K562 (cell line): Measurements from ENCODE around the gene MSL3. TPM values are rescaled to one million over a fixed set of nuclear protein-coding genes. Genes with fewer than 3 reads are reported as not detected.

Source experiments
- ATAC-seq: fragments of 200-7000 bp; cut with Tn5 transposase; 3 replicates; pipeline ENCODE4 v1.9.1; 2020; ENCODE audit warnings: moderate library complexity
- BruUV-seq: library from RNA; stranded (reverse); fragments of 400-500 nt; replicated peaks from 2 replicates; lab custom pipeline; 2021; lab: Mats Ljungman, UMichigan
- CTCF ChIA-PET: fragments of 300-600 bp; formaldehyde crosslinking; extraction: SDS; loops from one replicate; lab custom pipeline; 2021; ENCODE audit warnings: low intra/inter-chr PET ratio; lab: Yijun Ruan, JAX
- POLR2A ChIA-PET: fragments of 300-600, 350-650 bp; sonication (Branson Sonifier 250); formaldehyde crosslinking; extraction: SDS; loops from one replicate; lab custom pipeline; 2021; ENCODE audit warnings: antibody characterized with exemption, inconsistent platforms; lab: Yijun Ruan, JAX
- DNase-seq, 4 experiments: peaks; one replicate each; pipeline versions ENCODE4 v3.0.0 to v3.0.0-alpha.2; 2011 to 2018; ENCODE audit warnings: low spot score in 3 of 4, mixed read lengths in 3 of 4; ENCODE audit errors: extremely low read depth in 1 of 4
- FAIRE-seq: peaks from 2 replicates; lab custom pipeline; 2011; peaks lifted over from hg19 to GRCh38; lab: Jason Lieb, UNC
- H2AFZ ChIP-seq: 2 replicates; pipeline ENCODE4 v1.6.0; 2011; ENCODE audit warnings: low read depth, low read length, control low read depth, inconsistent platforms
- H3K27ac ChIP-seq: fragments of 200-600 bp; 3 replicates; pipeline ENCODE4 v1.8.0; 2011; ENCODE audit warnings: low read depth, mild to moderate bottlenecking, control low read depth, inconsistent platforms, low read length, moderate library complexity, mixed read lengths; ENCODE audit errors: extremely low read depth
- H3K27me3 ChIP-seq, 2 experiments: fragments of 300-600 bp in 1 of 2; 2 replicates in 1 of 2; 3 replicates in 1 of 2; pipeline versions ENCODE4 v1.6.0 to v1.8.0; 2011; ENCODE audit warnings: inconsistent platforms in 2 of 2, low read length in 2 of 2, mild to moderate bottlenecking in 1 of 2, mixed read lengths in 1 of 2, moderate library complexity in 1 of 2; ENCODE audit not compliant: control insufficient read depth in 2 of 2, insufficient read depth in 2 of 2
- H3K36me3 ChIP-seq: fragments of 300-600 bp; 3 replicates; pipeline ENCODE4 v1.8.0; 2011; ENCODE audit warnings: mild to moderate bottlenecking, low read length, inconsistent platforms; ENCODE audit not compliant: control insufficient read depth, insufficient read depth
- H3K4me1 ChIP-seq, 2 experiments: fragments of 200-600 bp in 1 of 2; replicated peaks in 1 of 2; 2 replicates in 1 of 2; 3 replicates in 1 of 2; pipeline versions ENCODE4 v1.5.1 to v1.8.0; 2011; ENCODE audit warnings: inconsistent platforms in 2 of 2, low read length in 2 of 2, mild to moderate bottlenecking in 1 of 2, mixed read lengths in 1 of 2, moderate library complexity in 1 of 2; ENCODE audit not compliant: control insufficient read depth in 2 of 2, insufficient read depth in 2 of 2
- H3K4me2 ChIP-seq: 2 replicates; pipeline ENCODE4 v1.6.1; 2011; ENCODE audit warnings: low read length, control low read depth, inconsistent platforms, mixed read lengths; ENCODE audit not compliant: insufficient read depth
- H3K4me3 ChIP-seq: fragments of 200-600 bp; sonication (generic), shearing (Covaris generic); 2 replicates; pipeline ENCODE4 v1.5.1; 2016; ENCODE audit warnings: control low read depth, inconsistent platforms
- H3K79me2 ChIP-seq: fragments of 200-600 bp; 3 replicates; pipeline ENCODE4 v1.8.0; 2011; ENCODE audit warnings: low read length, inconsistent platforms; ENCODE audit not compliant: control insufficient read depth, insufficient read depth
- H3K9ac ChIP-seq, 2 experiments: 2 replicates each; pipeline versions ENCODE4 v1.6.0 to v1.6.1; 2011; ENCODE audit warnings: low read depth in 2 of 2, low read length in 2 of 2, control low read depth in 1 of 2, inconsistent platforms in 1 of 2, mild to moderate bottlenecking in 1 of 2, mixed read lengths in 1 of 2; ENCODE audit not compliant: insufficient read depth in 1 of 2
- H3K9me1 ChIP-seq: one replicate; pipeline ENCODE4 v1.6.0; 2011; ENCODE audit warnings: inconsistent platforms, mild to moderate bottlenecking, low read length, moderate library complexity; ENCODE audit not compliant: control insufficient read depth, insufficient read depth
- H3K9me3 ChIP-seq: replicated peaks from 2 replicates; pipeline ENCODE4 v1.5.1; 2011; ENCODE audit warnings: low read depth, low read length, inconsistent platforms; ENCODE audit not compliant: control insufficient read depth, insufficient read depth
- H4K20me1 ChIP-seq: replicated peaks from 2 replicates; pipeline ENCODE4 v1.6.1; 2011; ENCODE audit warnings: low read length, inconsistent platforms, mixed read lengths; ENCODE audit not compliant: control insufficient read depth, insufficient read depth
- SIN3A ChIP-seq, 2 experiments: fragments of 150-350 bp in 1 of 2; IDR thresholded peaks; 2 replicates each; pipeline ENCODE4 v1.6.1; 2011 to 2016; ENCODE audit warnings: borderline replicate concordance in 2 of 2, low read depth in 2 of 2, low read length in 2 of 2, mild to moderate bottlenecking in 2 of 2, moderate library complexity in 2 of 2; ENCODE audit not compliant: control insufficient read depth in 1 of 2
- ZNF184 ChIP-seq: sonication (generic); formaldehyde crosslinking; IDR thresholded peaks from 2 replicates; pipeline ENCODE4 v1.5.0; 2020; ENCODE audit warnings: missing genetic modification reagents
- WGBS: fragments of 100-300 bp; shearing (Covaris generic); methylation state at CpG from one replicate; pipeline ENCODE4 v1.1.6; 2016; ENCODE audit warnings: low coverage, mixed read lengths; ENCODE audit not compliant: insufficient coverage; ENCODE audit errors: missing lambda C conversion rate; 5-methylcytosine and 5-hydroxymethylcytosine counted together
- in situ Hi-C: fragments of 300-500 bp; cut with MboI; formaldehyde crosslinking; loops from 4 replicates; pipeline ENCODE4 v1.15.0; 2018; ENCODE audit warnings: inconsistent platforms, mixed read lengths
- intact Hi-C: fragments of 100-400 bp; cut with micrococcal nuclease; formaldehyde crosslinking; loops from 2 replicates; pipeline ENCODE4 v1.14.2; 2022
- polyA plus RNA-seq, 8 experiments: library from polyadenylated mRNA; depleted of rRNA in 4 of 8; stranded (reverse) in 5 of 8; unstranded in 3 of 8; fragments of >200 nt; fragmentation: Nextera tagmentation in 2 of 8; fragmentation: Illumina TruSeq in 1 of 8; extraction: Ambion mirVana in 2 of 8; extraction: Trizol in 1 of 8; gene quantifications; 2 replicates each; pipeline versions ENCODE4 v1.2.1 to v1.2.3, GENCODE V29; 2011 to 2014; ENCODE audit warnings: inconsistent platforms in 1 of 8, missing spikeins in 1 of 8
- total RNA-seq, 7 experiments: library from RNA; depleted of rRNA in 6 of 7; stranded (reverse); fragments of >200 nt in 6 of 7; fragmentation: Illumina TruSeq in 2 of 7; extraction: Trizol in 2 of 7; gene quantifications; 2 replicates each; pipeline versions ENCODE4 v1.2.1 to v1.2.3, GENCODE V29; 2011 to 2021; ENCODE audit warnings: low replicate concordance in 1 of 7
- TF ChIP-seq, protein P1 (sequence below), 3 experiments: IDR thresholded peaks in 2 of 3; conservative IDR thresholded peaks in 1 of 3; 2 replicates each; pipeline ENCODE4 v1.5.1; 2011 to 2012; ENCODE audit warnings: low read length in 3 of 3, mild to moderate bottlenecking in 3 of 3, control low read depth in 2 of 3, improper control_type of control experiment in 1 of 3, inconsistent platforms in 1 of 3, low read depth in 1 of 3, mixed read lengths in 1 of 3, moderate library complexity in 1 of 3; ENCODE audit not compliant: insufficient read depth in 2 of 3

The MSL3 gene
- total and polyA plus RNA-seq, 9 of the 15 experiments (the other 6 are each of a cell fraction or from before 2014, with no cell fraction given): 21.3 to 39.9 (median 27.1) TPM

DNA sequence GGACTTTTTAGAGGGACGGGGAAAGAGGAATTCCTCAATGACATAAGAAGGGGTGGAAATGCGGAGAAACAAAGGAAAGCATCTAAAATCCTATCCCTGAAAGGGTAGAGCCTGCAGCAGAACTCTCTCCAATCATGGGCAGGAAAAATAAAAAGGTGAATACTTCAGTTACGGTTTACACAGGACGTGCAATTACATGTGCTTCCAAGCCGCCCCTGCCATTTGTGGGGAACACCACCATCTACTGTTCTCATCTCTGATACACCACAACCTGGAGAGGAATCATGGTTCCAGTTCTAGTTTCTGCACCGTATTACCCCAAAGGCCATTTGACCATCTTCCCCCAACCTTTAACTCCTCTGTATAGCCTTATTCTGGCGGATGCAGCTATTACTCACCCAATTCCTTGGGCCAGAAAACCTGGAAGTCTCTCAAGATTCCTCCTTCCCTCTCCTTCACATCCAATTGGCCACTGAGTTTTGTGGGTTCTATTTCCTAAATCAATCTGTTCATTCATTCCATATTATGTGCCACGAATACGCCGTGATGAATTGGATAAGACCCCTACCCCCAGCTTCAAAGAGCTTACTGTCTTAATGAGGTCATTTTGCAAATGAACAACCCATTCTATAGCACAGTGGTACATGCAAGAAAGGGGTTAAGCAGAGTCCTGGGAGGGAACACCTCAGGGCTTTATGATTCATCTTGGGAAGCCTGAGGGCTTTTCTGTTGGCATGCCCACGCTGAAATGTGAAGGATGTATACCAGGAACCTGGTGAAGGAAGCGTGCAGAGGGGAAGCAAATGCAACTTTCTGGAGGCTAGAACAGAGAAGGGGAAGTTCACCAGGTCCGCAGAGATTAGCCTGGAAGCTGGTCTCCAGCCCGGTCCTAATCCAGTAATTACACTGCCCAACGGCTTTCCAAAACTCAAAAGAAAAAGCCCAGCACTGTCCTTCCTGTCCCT lies 1.4 kb upstream of the MSL3 start:
- H4K20me1 ChIP-seq: no peaks in the 10 kb centered on the region
- H3K9ac ChIP-seq: no peak overlapping the region
- H2AFZ ChIP-seq: peak overlapping the region; percentile 89
- intact Hi-C loops: loop anchor here (5.0 kb wide), 1 partner anchor 224 kb away; no protein-coding TSS in a partner anchor
- TF ChIP-seq ZNF184 (CRISPR knock-in tag) (0 out of 2 replicates have a peak, but pooled peaks have one; percentile 56), SIN3A (IDR thresholded peaks at IDR 0.05; ENCODE audit: borderline replicate concordance in 2 of 2, control insufficient read depth in 1 of 2, low read depth in 2 of 2, low read length in 2 of 2) (no peak)
- TF ChIP-seq, protein P1, sequence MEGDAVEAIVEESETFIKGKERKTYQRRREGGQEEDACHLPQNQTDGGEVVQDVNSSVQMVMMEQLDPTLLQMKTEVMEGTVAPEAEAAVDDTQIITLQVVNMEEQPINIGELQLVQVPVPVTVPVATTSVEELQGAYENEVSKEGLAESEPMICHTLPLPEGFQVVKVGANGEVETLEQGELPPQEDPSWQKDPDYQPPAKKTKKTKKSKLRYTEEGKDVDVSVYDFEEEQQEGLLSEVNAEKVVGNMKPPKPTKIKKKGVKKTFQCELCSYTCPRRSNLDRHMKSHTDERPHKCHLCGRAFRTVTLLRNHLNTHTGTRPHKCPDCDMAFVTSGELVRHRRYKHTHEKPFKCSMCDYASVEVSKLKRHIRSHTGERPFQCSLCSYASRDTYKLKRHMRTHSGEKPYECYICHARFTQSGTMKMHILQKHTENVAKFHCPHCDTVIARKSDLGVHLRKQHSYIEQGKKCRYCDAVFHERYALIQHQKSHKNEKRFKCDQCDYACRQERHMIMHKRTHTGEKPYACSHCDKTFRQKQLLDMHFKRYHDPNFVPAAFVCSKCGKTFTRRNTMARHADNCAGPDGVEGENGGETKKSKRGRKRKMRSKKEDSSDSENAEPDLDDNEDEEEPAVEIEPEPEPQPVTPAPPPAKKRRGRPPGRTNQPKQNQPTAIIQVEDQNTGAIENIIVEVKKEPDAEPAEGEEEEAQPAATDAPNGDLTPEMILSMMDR (IDR thresholded peaks at IDR 0.05 in 2 of 3, conservative IDR thresholded peaks at IDR 0.05 in 1 of 3; ENCODE audit: insufficient read depth in 2 of 3, low read depth in 1 of 3, low read length in 3 of 3): peak in 2 of 3 experiments; percentile 10 to 26; a peak in 1 of 6 replicates
- peak overlapping the region; percentile 87 for H3K4me2 ChIP-seq
- no peaks in the 10 kb centered on the region for H3K9me1 ChIP-seq
- peaks cover 10% of the 10 kb centered on the region; the same call in 2 of the 3 replicates for H3K36me3 ChIP-seq
- peaks cover 19% of the 10 kb centered on the region for H3K79me2 ChIP-seq
- peaks cover 2 to 6% of the 10 kb centered on the region in 2 experiments; a peak in 4 of 5 replicates for H3K4me1 ChIP-seq
- no peak overlapping the region for H3K27ac ChIP-seq
- ChIA-PET CTCF (interaction anchor here (0.6 to 1.0 kb wide), 2 partner anchors 622 to 946 kb away, joined by 3 read pairs; no protein-coding TSS in a partner anchor), POLR2A (interaction anchor here (0.6 kb wide), 1 partner anchor 186 kb away, joined by 3 read pairs; no protein-coding TSS in a partner anchor)
- no peaks in the 10 kb centered on the region; a peak in 1 of 5 replicates for H3K27me3 ChIP-seq
- H3K4me3 ChIP-seq: no peak overlapping the region
- FAIRE-seq (no peak), DNase-seq (no peak), ATAC-seq (no peak)
- in situ Hi-C loops: loop anchor here (25.0 kb wide), 2 partner anchors 369 to 1569 kb away; no protein-coding TSS in a partner anchor
- WGBS: 43% methylated on average over 12 of the region's 15 CpGs
- TSS peak; percentile 41 for BruUV-seq
- H3K9me3 ChIP-seq: no peaks in the 10 kb centered on the region
